IMR-90 (cell line): ENCODE data around the gene TTF2. TPM values are rescaled to one million over a fixed set of nuclear protein-coding genes. Genes with fewer than 3 reads are reported as not detected.

Experiments used
- ATAC-seq: fragments of 200-7000 bp; cut with Tn5 transposase; 2 replicates; pipeline ENCODE4 v1.9.1; 2020; ENCODE audit warnings: low read depth, mild to moderate bottlenecking, moderate library complexity
- BruUV-seq: library from RNA; stranded (reverse); fragments of 400-500 nt; replicated peaks from 2 replicates; lab custom pipeline; 2021; lab: Mats Ljungman, UMichigan
- CTCF ChIA-PET: fragments of 300-600 bp; formaldehyde crosslinking; extraction: SDS; loops from one replicate; lab custom pipeline; 2021; ENCODE audit warnings: antibody characterized with exemption; lab: Yijun Ruan, JAX
- POLR2A ChIA-PET: fragments of 300-600 bp; sonication (Branson Sonifier 250); formaldehyde crosslinking; loops from one replicate; lab custom pipeline; 2022; ENCODE audit warnings: antibody characterized with exemption; ENCODE audit not compliant: unreplicated experiment; lab: Charles Lee
- DNase-seq: peaks from one replicate; pipeline ENCODE4 v3.0.0; 2013
- H2AFZ ChIP-seq: replicated peaks from 2 replicates; pipeline ENCODE3; 2013; ENCODE audit warnings: low read length, mild to moderate bottlenecking; ENCODE audit not compliant: poor library complexity
- H2AK5ac ChIP-seq: 2 replicates; pipeline ENCODE4 v1.6.1; 2013; ENCODE audit warnings: low read depth, low read length, inconsistent platforms
- H2AK9ac ChIP-seq: replicated peaks from 2 replicates; pipeline ENCODE3; 2013; ENCODE audit warnings: mild to moderate bottlenecking, low read depth, low read length, moderate library complexity; ENCODE audit not compliant: poor library complexity
- H2BK120ac ChIP-seq: 2 replicates; pipeline ENCODE4 v1.6.1; 2013; ENCODE audit warnings: low read depth, low read length, inconsistent platforms
- H2BK15ac ChIP-seq: 3 replicates; pipeline ENCODE4 v1.6.1; 2013; ENCODE audit warnings: low read depth, low read length, inconsistent platforms
- H2BK20ac ChIP-seq: 2 replicates; pipeline ENCODE4 v1.6.1; 2013; ENCODE audit warnings: low read depth, mild to moderate bottlenecking, inconsistent platforms, low read length, moderate library complexity
- H2BK5ac ChIP-seq: 2 replicates; pipeline ENCODE4 v1.6.1; 2013; ENCODE audit warnings: mild to moderate bottlenecking, low read depth, low read length, inconsistent platforms; ENCODE audit not compliant: poor library complexity, severe bottlenecking
- H3K14ac ChIP-seq: replicated peaks from 2 replicates; pipeline ENCODE4 v1.6.1; 2013; ENCODE audit warnings: low read depth, low read length, inconsistent platforms
- H3K18ac ChIP-seq: 2 replicates; pipeline ENCODE4 v1.6.1; 2013; ENCODE audit warnings: low read depth, low read length, control low read depth
- H3K23ac ChIP-seq: 2 replicates; pipeline ENCODE4 v1.6.1; 2013; ENCODE audit warnings: low read depth, low read length, inconsistent platforms
- H3K27ac ChIP-seq: 2 replicates; pipeline ENCODE4 v1.5.1; 2013; ENCODE audit warnings: mild to moderate bottlenecking, control low read depth, low read length; ENCODE audit not compliant: insufficient read depth
- H3K27me3 ChIP-seq: 2 replicates; pipeline ENCODE4 v1.6.1; 2013; ENCODE audit warnings: low read length; ENCODE audit not compliant: control insufficient read depth, insufficient read depth
- H3K36me3 ChIP-seq: 2 replicates; pipeline ENCODE4 v1.6.1; 2013; ENCODE audit warnings: low read length, mixed read lengths; ENCODE audit not compliant: control insufficient read depth, insufficient read depth
- H3K4ac ChIP-seq: 2 replicates; pipeline ENCODE4 v1.6.1; 2013; ENCODE audit warnings: low read depth, low read length, inconsistent platforms
- H3K4me1 ChIP-seq: 2 replicates; pipeline ENCODE4 v1.6.1; 2013; ENCODE audit warnings: low read length, mixed read lengths; ENCODE audit not compliant: control insufficient read depth, insufficient read depth
- H3K4me2 ChIP-seq: 2 replicates; pipeline ENCODE4 v1.6.1; 2013; ENCODE audit warnings: low read depth, mild to moderate bottlenecking, control low read depth, low read length, moderate library complexity
- H3K4me3 ChIP-seq: 2 replicates; pipeline ENCODE4 v1.5.1; 2013; ENCODE audit warnings: low read depth, mild to moderate bottlenecking, control low read depth, low read length, moderate library complexity; ENCODE audit not compliant: insufficient read depth
- H3K56ac ChIP-seq: 2 replicates; pipeline ENCODE4 v1.6.1; 2013; ENCODE audit warnings: low read length, inconsistent platforms; ENCODE audit not compliant: insufficient read depth; ENCODE audit errors: extremely low read depth
- H3K79me1 ChIP-seq, 2 experiments: 2 replicates each; pipeline ENCODE4 v1.6.1; 2013; ENCODE audit warnings: low read length in 2 of 2, inconsistent platforms in 1 of 2, low read depth in 1 of 2
- H3K9ac ChIP-seq: 2 replicates; pipeline ENCODE4 v1.6.1; 2013; ENCODE audit warnings: low read depth, low read length, control low read depth
- H3K9me1 ChIP-seq: 2 replicates; pipeline ENCODE4 v1.6.1; 2013; ENCODE audit warnings: low read length, inconsistent platforms; ENCODE audit not compliant: insufficient read depth
- H3K9me3 ChIP-seq: 2 replicates; pipeline ENCODE4 v1.6.1; 2013; ENCODE audit warnings: low read length; ENCODE audit not compliant: control insufficient read depth, insufficient read depth
- H4K20me1 ChIP-seq: 2 replicates; pipeline ENCODE4 v1.6.1; 2013; ENCODE audit warnings: low read length, inconsistent platforms; ENCODE audit not compliant: insufficient read depth
- H4K5ac ChIP-seq: 2 replicates; pipeline ENCODE4 v1.6.1; 2013; ENCODE audit warnings: mild to moderate bottlenecking, low read depth, low read length, control low read depth
- H4K8ac ChIP-seq, 2 experiments: 2 replicates each; pipeline ENCODE4 v1.6.1; 2013; ENCODE audit warnings: low read depth in 2 of 2, low read length in 2 of 2, control low read depth in 1 of 2, inconsistent platforms in 1 of 2
- H4K91ac ChIP-seq: 2 replicates; pipeline ENCODE4 v1.6.1; 2013; ENCODE audit warnings: low read depth, low read length, inconsistent platforms; ENCODE audit not compliant: insufficient read depth
- CTCF ChIP-seq: conservative IDR thresholded peaks from 2 replicates; pipeline ENCODE4 v1.5.1; 2012; ENCODE audit warnings: mild to moderate bottlenecking, low read depth, low read length, improper control_type of control experiment
- FOS ChIP-seq: fragments of 150-350 bp; IDR thresholded peaks from 2 replicates; pipeline ENCODE4 v1.6.1; 2016; ENCODE audit warnings: low read depth, low read length
- MAFK ChIP-seq: IDR thresholded peaks from 2 replicates; pipeline ENCODE4 v1.6.1; 2012; ENCODE audit warnings: low read depth, low read length, improper control_type of control experiment
- USF2 ChIP-seq: fragments of 150-350 bp; IDR thresholded peaks from 2 replicates; pipeline ENCODE4 v1.6.1; 2017; ENCODE audit warnings: mild to moderate bottlenecking, antibody characterized with exemption, low read length, low read depth
- WGBS, 2 experiments: methylation state at CpG; one replicate each; pipeline versions ENCODE4 v1.1.5 to v1.1.7; 2013; ENCODE audit warnings: missing lambda C conversion rate in 2 of 2; ENCODE audit not compliant: insufficient read length in 1 of 2; ENCODE audit errors: extremely low coverage in 2 of 2; 5-methylcytosine and 5-hydroxymethylcytosine counted together
- dilution Hi-C: fragments of 300-500 bp; cut with HindIII; formaldehyde crosslinking; loops from one replicate; pipeline ENCODE4 v1.14.3; 2018; ENCODE audit warnings: low sequenced_read_pairs; ENCODE audit not compliant: unreplicated experiment
- in situ Hi-C: fragments of 300-500 bp; cut with MboI; formaldehyde crosslinking; loops from 3 replicates; pipeline ENCODE4 v1.14.3; 2019; ENCODE audit warnings: low sequenced_read_pairs, inconsistent platforms, mixed read lengths
- intact Hi-C: fragments of 100-400 bp; cut with micrococcal nuclease; formaldehyde crosslinking; loops from 2 replicates; pipeline ENCODE4 v1.10.0; 2022
- polyA plus RNA-seq, 3 experiments: library from polyadenylated mRNA; depleted of rRNA; stranded (reverse); fragments of >200 nt; gene quantifications; 2 replicates each; pipeline ENCODE4 v1.2.3, GENCODE V29; 2012; ENCODE audit warnings: low replicate concordance in 1 of 3
- total RNA-seq: library from RNA; depleted of rRNA; stranded (reverse); fragments of >200 nt; gene quantifications from 2 replicates; pipeline ENCODE4 v1.2.3, GENCODE V29; 2012

Gene TTF2
- total and polyA plus RNA-seq, 2 of the 4 experiments (the other 2 are of a cell fraction): 11.5 to 14.7 TPM

GRCh38 chr1:117026361-117026760 lies 33.8 kb upstream of the TTF2 start:
- intact Hi-C loops: no loop called here
- ChIA-PET POLR2A (no interaction called here), CTCF (no interaction called here)
- no peak for TF ChIP-seq FOS
- TF ChIP-seq MAFK: no peak
- TF ChIP-seq CTCF: no peak
- no peak for TF ChIP-seq USF2
- Histone ChIP-seq H3K4me1 (no peaks in the 10 kb centered on the region), H3K56ac (no peak overlapping the region), H3K9me3 (no peaks in the 10 kb centered on the region), H2BK20ac (no peak overlapping the region), H2AFZ (no peak overlapping the region), H3K27ac (no peak overlapping the region), H3K4me2 (no peak overlapping the region), H3K18ac (no peak overlapping the region), H3K9me1 (no peaks in the 10 kb centered on the region), H2BK15ac (no peak overlapping the region), H3K36me3 (no peaks in the 10 kb centered on the region), H3K4ac (no peak overlapping the region), H3K9ac (no peak overlapping the region), H3K79me1 (no peaks in the 10 kb centered on the region), H4K91ac (no peak overlapping the region), H3K27me3 (no peaks in the 10 kb centered on the region), H2BK120ac (no peak overlapping the region), H4K5ac (no peak overlapping the region), H2AK9ac (no peak overlapping the region), H3K23ac (no peak overlapping the region), H3K4me3 (no peak overlapping the region), H4K20me1 (no peaks in the 10 kb centered on the region), H4K8ac (no peak overlapping the region), H2AK5ac (no peak overlapping the region), H3K14ac (no peak overlapping the region), H2BK5ac (no peak overlapping the region)
- dilution Hi-C loops: no loop called here
- WGBS, 2 experiments: no CpG with 5 or more reads among the region's 6 CpGs
- no peak for ATAC-seq
- BruUV-seq: no TSS peak
- in situ Hi-C loops: no loop called here
- no peak for DNase-seq
